ENCODE data around the gene DPEP2.
"Not testable (repeated sequence)": the region's sequence is repeated elsewhere in the genome, so short reads cannot be mapped to it uniquely, and the experiment has no call there.

DNA sequence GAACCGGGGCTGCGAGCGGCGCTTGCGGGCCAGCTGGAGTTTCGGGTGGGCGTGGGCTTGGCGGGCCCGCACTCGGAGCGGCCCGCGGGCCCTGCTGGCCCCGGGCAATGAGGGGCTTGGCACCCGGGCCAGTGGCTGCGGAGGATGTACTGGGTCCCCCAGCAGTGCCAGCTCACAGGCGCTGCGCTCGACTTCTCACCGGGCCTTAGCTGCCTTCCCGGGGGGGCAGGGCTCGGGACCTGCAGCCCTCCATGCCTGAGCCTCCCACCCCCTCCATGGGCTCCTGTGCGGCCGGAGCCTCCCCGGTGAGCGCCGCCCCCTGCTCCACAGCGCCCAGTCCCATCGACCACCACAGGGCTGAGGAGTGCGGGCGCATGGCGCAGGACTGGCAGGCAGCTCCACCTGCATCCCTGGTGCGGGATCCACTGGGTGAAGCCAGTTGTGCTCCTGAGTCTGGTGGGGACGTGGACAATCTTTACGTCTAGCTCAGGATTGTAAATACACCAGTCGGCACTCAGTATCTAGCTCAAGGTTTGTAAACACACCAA is 979 bp downstream of the DPEP2 start:
- TF ChIP-seq EZH2phosphoT487 (IDR thresholded peaks at IDR 0.05): not testable (repeated sequence)
- TF ChIP-seq, protein P1, sequence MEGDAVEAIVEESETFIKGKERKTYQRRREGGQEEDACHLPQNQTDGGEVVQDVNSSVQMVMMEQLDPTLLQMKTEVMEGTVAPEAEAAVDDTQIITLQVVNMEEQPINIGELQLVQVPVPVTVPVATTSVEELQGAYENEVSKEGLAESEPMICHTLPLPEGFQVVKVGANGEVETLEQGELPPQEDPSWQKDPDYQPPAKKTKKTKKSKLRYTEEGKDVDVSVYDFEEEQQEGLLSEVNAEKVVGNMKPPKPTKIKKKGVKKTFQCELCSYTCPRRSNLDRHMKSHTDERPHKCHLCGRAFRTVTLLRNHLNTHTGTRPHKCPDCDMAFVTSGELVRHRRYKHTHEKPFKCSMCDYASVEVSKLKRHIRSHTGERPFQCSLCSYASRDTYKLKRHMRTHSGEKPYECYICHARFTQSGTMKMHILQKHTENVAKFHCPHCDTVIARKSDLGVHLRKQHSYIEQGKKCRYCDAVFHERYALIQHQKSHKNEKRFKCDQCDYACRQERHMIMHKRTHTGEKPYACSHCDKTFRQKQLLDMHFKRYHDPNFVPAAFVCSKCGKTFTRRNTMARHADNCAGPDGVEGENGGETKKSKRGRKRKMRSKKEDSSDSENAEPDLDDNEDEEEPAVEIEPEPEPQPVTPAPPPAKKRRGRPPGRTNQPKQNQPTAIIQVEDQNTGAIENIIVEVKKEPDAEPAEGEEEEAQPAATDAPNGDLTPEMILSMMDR (IDR thresholded peaks at IDR 0.05): not testable (repeated sequence)

Data from neural progenitor cell (in vitro differentiated cells).